GM19372 (cell line): ENCODE data around the gene SULT1C4.

Experiments
- ATAC-seq: cut with Tn5 transposase; IDR thresholded peaks from one replicate; pipeline ENCODE4 v1.9.1; 2021; ENCODE audit warnings: mild to moderate bottlenecking, low read depth, moderate library complexity; ENCODE audit not compliant: unreplicated experiment

Gene SULT1C4

DNA sequence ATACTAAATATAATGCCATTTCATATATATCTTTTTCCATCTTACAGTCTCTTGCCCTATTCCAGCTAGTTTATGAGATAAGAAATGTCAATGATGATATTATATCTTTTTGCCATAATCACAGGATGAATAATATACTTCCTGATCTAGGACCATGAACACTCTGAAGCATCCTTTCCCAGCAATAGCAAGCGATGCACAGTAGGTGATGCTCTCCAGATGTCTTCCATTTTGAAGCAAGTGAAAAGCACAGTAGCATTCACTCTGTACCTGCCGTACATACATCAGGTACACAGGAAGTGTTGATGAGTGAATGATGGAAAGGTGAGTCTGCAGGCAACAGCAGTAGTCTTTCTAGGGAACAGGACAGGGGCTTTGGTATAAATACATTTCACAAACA, 8.6 kb upstream of the SULT1C4 start:
- ATAC-seq: no peak

- no peak for ATAC-seq
Observed at GRCh38 chr2:108370080-108370479, 7.7 kb upstream of the SULT1C4 start.

- no peak for ATAC-seq
Observed at GRCh38 chr2:108376774-108377173, 980 bp upstream of the SULT1C4 start.

GRCh38 chr2:108377401-108377800, 353 bp upstream of the SULT1C4 start:
- ATAC-seq: no peak

DNA sequence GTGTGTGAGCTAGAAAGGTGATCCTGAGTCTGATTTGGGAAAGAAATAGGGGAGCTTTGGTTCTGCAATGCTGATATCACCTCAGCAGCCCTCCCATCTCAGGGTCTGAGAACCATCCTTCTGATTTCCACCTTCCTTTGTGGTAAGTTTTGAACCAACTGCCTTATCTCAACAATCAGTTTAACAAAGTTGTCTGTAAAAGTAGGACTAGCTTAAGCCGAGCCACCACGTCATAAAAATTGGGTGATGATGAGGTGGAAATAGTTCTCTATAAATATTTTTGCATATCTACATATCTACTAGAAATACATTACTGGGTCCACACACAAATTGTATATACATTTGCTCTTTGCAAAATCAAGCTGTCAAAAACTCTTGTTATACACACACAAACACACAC, 1.1 kb downstream of the SULT1C4 start:
- ATAC-seq: no peak

GRCh38 chr2:108382196-108382595, 4.4 kb downstream of the SULT1C4 start:
- no peak for ATAC-seq

DNA sequence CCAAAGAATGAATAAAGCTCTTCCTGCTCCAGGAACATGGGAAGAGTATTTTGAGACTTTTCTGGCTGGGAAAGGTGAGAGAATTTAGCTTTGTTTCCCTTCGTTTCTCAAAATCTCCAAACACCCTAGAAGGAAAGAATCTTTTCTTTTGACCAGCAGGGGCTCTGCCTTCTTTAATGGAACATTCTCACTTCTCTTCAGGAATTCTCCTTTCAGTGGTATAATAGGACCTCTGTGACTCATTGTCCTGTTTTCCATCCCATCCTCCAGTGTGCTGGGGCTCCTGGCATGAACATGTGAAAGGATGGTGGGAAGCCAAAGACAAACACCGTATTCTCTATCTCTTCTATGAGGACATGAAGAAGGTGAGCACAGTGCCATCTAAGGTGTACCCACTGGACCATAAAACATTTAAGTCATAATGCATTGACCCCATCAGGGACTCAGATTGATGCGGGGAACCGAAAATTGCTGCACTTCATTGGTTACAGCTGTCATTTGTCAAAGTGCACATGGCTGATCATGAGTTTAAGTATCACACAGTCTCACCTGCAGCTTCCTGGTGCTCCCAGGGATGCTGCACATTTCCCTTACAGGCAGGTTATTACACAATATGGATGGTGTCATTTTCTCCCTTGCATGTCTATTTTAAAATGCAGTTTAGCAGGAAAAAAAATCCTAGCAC, 5.5 kb downstream of the SULT1C4 start:
- ATAC-seq: no peak

GRCh38 chr2:108384662-108385393, 7.1 kb downstream of the SULT1C4 start:
- ATAC-seq: no peak

GRCh38 chr2:108385411-108386071, 7.8 kb downstream of the SULT1C4 start:
- ATAC-seq: no peak

- no peak for ATAC-seq
Observed at GRCh38 chr2:108388045-108388444, 10.3 kb downstream of the SULT1C4 start.

DNA sequence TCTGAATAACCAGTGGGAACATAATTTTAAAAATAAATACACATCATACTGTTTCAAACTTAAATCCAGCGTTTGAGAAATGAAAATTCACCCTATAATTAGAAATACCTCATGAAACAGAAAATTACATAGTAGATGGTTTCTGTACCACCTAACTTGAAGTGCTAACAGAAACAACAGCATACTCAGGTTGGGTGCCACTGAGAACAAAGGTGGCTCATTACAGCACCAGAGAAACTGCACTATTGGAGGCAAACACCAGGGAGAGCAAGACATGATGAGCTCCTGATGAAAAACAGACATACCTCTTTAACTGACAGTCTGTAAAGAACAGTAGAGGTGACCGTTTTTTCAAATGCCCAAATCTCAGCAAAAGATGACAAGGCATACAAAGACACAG, 12.6 kb downstream of the SULT1C4 start:
- ATAC-seq: no peak

GRCh38 chr2:108392029-108392428, 14.3 kb downstream of the SULT1C4 start:
- ATAC-seq: no peak

DNA sequence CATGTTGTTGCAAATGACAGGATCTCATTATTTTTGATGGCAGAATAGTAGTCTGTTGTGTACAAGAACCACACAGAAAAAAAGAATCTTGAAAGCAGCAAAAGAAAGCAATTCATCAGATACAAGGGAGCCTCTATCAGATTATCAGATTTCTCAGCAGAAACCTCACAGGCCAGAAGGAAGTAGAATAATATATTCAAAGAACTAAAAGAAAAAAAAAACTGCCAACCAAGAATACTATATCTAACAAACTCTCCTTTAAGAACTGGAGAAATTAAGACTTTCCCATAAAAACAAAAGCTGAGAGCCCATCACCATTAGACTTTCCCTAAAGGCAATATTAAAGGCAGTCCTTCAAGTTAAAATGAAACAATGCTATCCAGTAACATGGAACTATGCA, 15.4 kb downstream of the SULT1C4 start:
- ATAC-seq: no peak

- no peak for ATAC-seq
Observed at GRCh38 chr2:108395155-108395554, 17.4 kb downstream of the SULT1C4 start.

GRCh38 chr2:108396845-108397244, 19.1 kb downstream of the SULT1C4 start:
- no peak for ATAC-seq

DNA sequence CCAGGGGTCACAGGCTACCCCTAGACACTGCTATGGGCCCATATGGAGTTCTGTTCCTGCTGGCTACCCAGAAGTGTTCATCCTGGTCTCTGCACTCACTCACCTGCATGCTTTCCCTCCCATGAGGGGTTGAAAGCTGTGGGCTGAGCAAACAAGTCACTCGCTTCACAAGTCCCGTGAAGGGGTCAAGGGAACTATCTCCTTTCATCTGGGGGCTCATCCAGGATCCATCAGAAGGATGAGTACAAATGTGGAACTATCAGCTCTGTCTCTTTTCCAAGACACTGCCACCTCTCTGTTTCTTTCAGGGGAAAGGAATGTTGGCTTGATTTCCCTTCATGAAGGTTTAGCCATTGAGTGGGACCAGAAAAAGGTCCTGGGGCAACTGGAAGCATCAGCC, 21.7 kb downstream of the SULT1C4 start:
- ATAC-seq: no peak

- ATAC-seq: no peak
Observed at GRCh38 chr2:108401800-108402199, 24.0 kb downstream of the SULT1C4 start.

DNA sequence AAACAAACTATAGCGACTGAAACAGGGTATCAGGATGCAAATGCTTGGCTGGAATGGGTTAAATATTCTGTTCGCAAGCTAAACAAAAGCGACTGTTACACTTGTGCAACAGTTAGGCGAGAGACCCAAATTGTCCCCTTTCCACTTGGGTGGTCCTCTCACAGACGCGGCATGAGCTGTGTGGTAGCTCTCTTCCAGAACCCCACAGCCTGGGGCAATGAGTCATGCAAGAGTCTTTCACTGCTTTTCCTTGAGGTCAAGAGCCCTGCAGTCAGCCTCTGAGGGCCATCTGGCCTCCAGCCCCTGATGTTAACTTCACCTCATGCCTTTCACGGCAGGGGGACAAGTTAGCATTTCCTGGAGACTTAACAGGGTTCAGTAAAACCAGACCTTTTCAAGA, 25.7 kb downstream of the SULT1C4 start:
- ATAC-seq: no peak

DNA sequence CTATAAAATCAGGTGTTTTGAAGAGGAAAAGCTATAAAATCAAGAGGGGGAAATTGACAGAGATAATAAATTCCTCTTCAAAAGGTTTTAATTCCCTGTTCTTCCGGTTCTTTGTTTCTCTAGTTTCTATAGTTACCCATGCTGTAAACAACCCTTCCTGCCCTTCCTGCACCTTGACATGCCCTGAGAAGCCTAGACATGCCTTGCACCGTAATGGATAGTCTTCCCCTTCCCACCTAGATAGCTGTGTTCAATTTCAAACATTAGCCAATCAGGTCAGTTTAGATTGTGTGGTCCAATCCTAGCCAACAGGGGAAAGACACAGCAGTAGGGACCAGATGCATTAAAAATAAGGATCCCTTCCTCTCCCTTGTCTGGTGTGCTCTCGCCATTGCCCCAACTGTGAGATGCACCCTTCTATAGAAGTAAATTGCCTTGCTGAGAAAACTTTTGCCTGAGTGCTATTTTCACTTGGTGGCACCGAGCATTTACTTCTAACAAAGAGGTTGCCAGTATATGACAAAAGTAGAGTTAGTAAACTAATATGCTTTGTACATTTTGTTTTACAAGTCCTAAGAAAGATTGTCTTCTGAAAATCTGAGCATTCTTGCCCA, 27.1 kb downstream of the SULT1C4 start:
- no peak for ATAC-seq

DNA sequence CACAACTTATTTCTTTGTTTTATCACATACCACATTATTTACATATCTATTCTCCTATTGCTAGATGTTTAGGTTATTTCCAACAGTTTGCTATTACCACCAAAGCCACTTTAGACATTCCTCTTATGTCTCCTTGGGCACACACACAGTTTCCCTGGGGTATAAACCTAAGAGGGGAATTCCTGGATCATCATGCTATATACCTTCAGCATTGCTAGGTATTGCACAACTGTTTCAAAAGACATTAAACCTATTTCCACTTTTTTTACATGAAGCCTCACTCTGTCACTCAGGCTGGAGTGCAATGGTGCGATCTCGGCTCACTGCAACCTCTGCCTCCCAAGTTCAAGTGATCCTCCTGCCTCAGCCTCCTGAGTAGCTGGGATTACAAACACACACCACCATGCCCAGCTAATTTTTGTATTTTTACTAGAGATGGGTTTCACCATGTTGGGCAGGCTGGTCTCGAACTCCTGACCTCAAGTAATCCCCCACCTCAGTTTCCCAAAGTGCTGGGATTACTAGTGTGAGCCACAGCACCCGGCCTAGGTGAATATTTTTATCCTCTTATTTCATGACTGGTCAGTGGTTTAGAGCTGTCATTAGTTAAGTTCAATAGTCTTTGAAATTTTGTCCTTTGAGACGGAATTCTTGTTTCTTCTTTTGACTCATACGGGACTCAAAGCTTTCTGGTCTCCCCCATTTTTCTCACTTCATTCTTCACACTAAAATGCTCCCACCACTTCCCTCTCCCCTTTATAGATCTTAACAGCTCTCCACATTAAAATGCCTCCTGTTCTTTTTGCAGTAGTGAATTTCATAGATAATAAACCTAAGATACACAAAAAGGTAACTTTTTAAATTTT, 30.3 kb downstream of the SULT1C4 start:
- ATAC-seq: no peak
